Right lobe of liver (tissue), 6 donors: ENCODE results near the gene DCPS. TPM values are rescaled to one million over a fixed set of nuclear protein-coding genes. Genes with fewer than 3 reads are reported as not detected.

Experiments
- ATAC-seq, 4 donors: fragments of 200-7000 bp; cut with Tn5 transposase; one replicate each; pipeline ENCODE4 v1.9.1; 2020; ENCODE audit warnings: mild to moderate bottlenecking in 4 of 4, moderate library complexity in 4 of 4
- DNase-seq, 3 donors: peaks; one replicate each; pipeline ENCODE4 v3.0.0-alpha.2; 2020
- H3K27ac ChIP-seq, 3 donors: fragments of 200-600 bp; one replicate each; pipeline ENCODE4 v1.8.0; 2022
- H3K27me3 ChIP-seq, 2 donors: fragments of 200-600 bp; one replicate each; pipeline ENCODE4 v1.8.0; 2022
- H3K36me3 ChIP-seq, 4 donors: fragments of 200-600 bp; sonication (generic) in 1 of 4; one replicate each; pipeline versions ENCODE4 v1.5.1 to v1.8.0; 2017 to 2022; ENCODE audit warnings: control low read depth in 1 of 4
- H3K4me1 ChIP-seq, 4 donors: fragments of 200-600 bp; sonication (generic) in 1 of 4; one replicate each; pipeline versions ENCODE4 v1.5.1 to v1.8.0; 2017 to 2022; ENCODE audit warnings: control low read depth in 1 of 4
- H3K4me3 ChIP-seq, 3 donors: fragments of 200-600 bp; one replicate each; pipeline ENCODE4 v1.8.0; 2022
- H3K9me3 ChIP-seq, 4 donors: fragments of 200-600 bp; sonication (generic) in 1 of 4; one replicate each; pipeline versions ENCODE4 v1.5.1 to v1.8.0; 2017 to 2022; ENCODE audit warnings: control low read depth in 1 of 4
- POLR2A ChIP-seq: fragments of 450-650 bp; IDR thresholded peaks from one replicate; pipeline ENCODE4 v1.6.1; 2017; ENCODE audit warnings: antibody characterized with exemption, mild to moderate bottlenecking
- WGBS: methylation state at CpG from one replicate; pipeline ENCODE4 v1.1.6; 2018; ENCODE audit warnings: low coverage, low lambda C conversion rate; ENCODE audit not compliant: insufficient coverage; ENCODE audit errors: missing lambda C conversion rate; 5-methylcytosine and 5-hydroxymethylcytosine counted together
- intact Hi-C, 2 donors: fragments of 100-400 bp; cut with DNase I; formaldehyde crosslinking; loops; one replicate each; pipeline versions ENCODE4 v1.11.2 to v1.14.1; 2022
- total RNA-seq, 6 experiments: library from RNA; depleted of rRNA in 2 of 6; stranded (reverse); fragments of >200 nt in 2 of 6; fragmentation: NEBNext Ultra II Directional in 3 of 6; extraction: Animal tissue kit (Norgen Biotek cat#: 25700) in 3 of 6; gene quantifications; one replicate each; pipeline versions ENCODE4 v1.1.0 to v1.2.4, GENCODE V29; 2016 to 2023
- TF ChIP-seq, protein P1 (sequence below), 4 donors: fragments of 200-600 bp in 3 of 4; fragments of 450-650 bp in 1 of 4; IDR thresholded peaks; one replicate each; pipeline versions ENCODE4 v1.5.1 to v1.8.0; 2016 to 2022; ENCODE audit warnings: antibody characterized with exemption in 4 of 4, mild to moderate bottlenecking in 2 of 4
- donor health status: DM: no; HTN: yes; CAD: no.
- donor health status: DM: no; HTN: no; CAD: no.
- donor health status: DM: no; HTN: no; CAD: no.
- donor health status: DM: no; HTN: yes; CAD: no.
- donor health status: DM: no; HTN: yes; CAD: no.

Gene DCPS
- total RNA-seq, 6 experiments from 2014 or later = 12.6 to 65.2 (median 21.9) TPM

GRCh38 chr11:126333142-126333541 is 29.3 kb downstream of the DCPS start:
- intact Hi-C loops = loop anchor here in 1 of 2 donors (10.0 kb wide), 1 partner anchor 62 kb away; no protein-coding TSS in a partner anchor
- no peaks in the 10 kb centered on the region for H3K9me3 ChIP-seq
- H3K4me3 ChIP-seq = no peak overlapping the region
- H3K36me3 ChIP-seq = peaks cover 0 to 9% (median 2%) of the 10 kb centered on the region in 4 donors
- DNase-seq (no peak), ATAC-seq (peak in 3 of 4 donors; percentile 14 to 64 (median 19))
- TF ChIP-seq POLR2A = no peak
- TF ChIP-seq, protein P1, sequence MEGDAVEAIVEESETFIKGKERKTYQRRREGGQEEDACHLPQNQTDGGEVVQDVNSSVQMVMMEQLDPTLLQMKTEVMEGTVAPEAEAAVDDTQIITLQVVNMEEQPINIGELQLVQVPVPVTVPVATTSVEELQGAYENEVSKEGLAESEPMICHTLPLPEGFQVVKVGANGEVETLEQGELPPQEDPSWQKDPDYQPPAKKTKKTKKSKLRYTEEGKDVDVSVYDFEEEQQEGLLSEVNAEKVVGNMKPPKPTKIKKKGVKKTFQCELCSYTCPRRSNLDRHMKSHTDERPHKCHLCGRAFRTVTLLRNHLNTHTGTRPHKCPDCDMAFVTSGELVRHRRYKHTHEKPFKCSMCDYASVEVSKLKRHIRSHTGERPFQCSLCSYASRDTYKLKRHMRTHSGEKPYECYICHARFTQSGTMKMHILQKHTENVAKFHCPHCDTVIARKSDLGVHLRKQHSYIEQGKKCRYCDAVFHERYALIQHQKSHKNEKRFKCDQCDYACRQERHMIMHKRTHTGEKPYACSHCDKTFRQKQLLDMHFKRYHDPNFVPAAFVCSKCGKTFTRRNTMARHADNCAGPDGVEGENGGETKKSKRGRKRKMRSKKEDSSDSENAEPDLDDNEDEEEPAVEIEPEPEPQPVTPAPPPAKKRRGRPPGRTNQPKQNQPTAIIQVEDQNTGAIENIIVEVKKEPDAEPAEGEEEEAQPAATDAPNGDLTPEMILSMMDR (IDR thresholded peaks at IDR 0.05) = no peak
- peaks cover 0 to 83% (median 25%) of the 10 kb centered on the region in 4 donors for H3K4me1 ChIP-seq
- H3K27ac ChIP-seq = peak overlapping the region in 1 of 3 donors; percentile 34
- no peaks in the 10 kb centered on the region for H3K27me3 ChIP-seq
- 74% methylated on average over 7 of the region's 7 CpGs for WGBS

- whole genome bisulfite sequencing = 54% methylated on average over 6 of the region's 6 CpGs
Observed at GRCh38 chr11:126334659-126335462, 31.0 kb downstream of the DCPS start.

DNA sequence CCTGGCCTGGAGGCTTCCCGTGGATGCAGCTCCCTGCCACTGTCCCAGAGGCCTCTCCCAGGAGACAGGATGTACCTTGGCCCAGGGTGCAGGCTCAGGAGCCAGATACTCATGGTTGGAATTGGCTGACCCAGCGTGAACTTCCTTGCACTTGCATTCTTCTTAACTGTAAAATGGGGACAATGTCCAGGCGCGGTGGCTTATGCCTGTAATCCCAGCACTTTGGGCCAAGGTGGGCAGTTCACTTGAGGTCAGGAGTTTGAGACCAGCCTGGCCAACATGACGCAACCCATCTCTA is 31.6 kb downstream of the DCPS start:
- Histone ChIP-seq H3K9me3 (no peaks in the 10 kb centered on the region), H3K4me1 (peaks cover 0 to 65% (median 25%) of the 10 kb centered on the region in 4 donors), H3K27me3 (no peaks in the 10 kb centered on the region), H3K27ac (peak overlapping the region in 1 of 3 donors; percentile 66), H3K36me3 (peaks cover 0 to 26% (median 11%) of the 10 kb centered on the region in 4 donors), H3K4me3 (no peak overlapping the region)
- 39% methylated on average over 5 of the region's 5 CpGs for WGBS
- intact Hi-C loops = loop anchor here in 1 of 2 donors (10.0 kb wide), 1 partner anchor 59 kb away; no protein-coding TSS in a partner anchor
- TF ChIP-seq, protein P1 (IDR thresholded peaks at IDR 0.05) = no peak
- no peak for TF ChIP-seq POLR2A
- ATAC-seq (peak; percentile 10 to 73 (median 67)), DNase-seq (peak in 2 of 3 donors; percentile 76 to 85)

More at GRCh38 chr11:126334659-126335462, 31.0 kb downstream of the DCPS start:
- H3K27ac ChIP-seq = peak overlapping the region in 1 of 3 donors; percentile 66
- no peak for DNase-seq
- H3K4me1 ChIP-seq = peaks cover 0 to 70% (median 25%) of the 10 kb centered on the region in 4 donors
- intact Hi-C loops = loop anchor here in 1 of 2 donors (10.0 kb wide), 1 partner anchor 60 kb away; no protein-coding TSS in a partner anchor
- H3K4me3 ChIP-seq = no peak overlapping the region
- TF ChIP-seq, protein P1 (IDR thresholded peaks at IDR 0.05) = no peak
- TF ChIP-seq POLR2A = no peak
- peak in 2 of 4 donors; percentile 46 to 56 for ATAC-seq
- no peaks in the 10 kb centered on the region for H3K27me3 ChIP-seq
- peaks cover 0 to 25% (median 8%) of the 10 kb centered on the region in 4 donors for H3K36me3 ChIP-seq
- no peaks in the 10 kb centered on the region for H3K9me3 ChIP-seq

GRCh38 chr11:126336138-126336541 is 32.3 kb downstream of the DCPS start:
- Histone ChIP-seq H3K27me3 (no peaks in the 10 kb centered on the region), H3K9me3 (no peaks in the 10 kb centered on the region), H3K27ac (peak overlapping the region in 1 of 3 donors; percentile 37), H3K36me3 (peaks cover 0 to 32% (median 14%) of the 10 kb centered on the region in 4 donors), H3K4me3 (no peak overlapping the region), H3K4me1 (peaks cover 0 to 65% (median 25%) of the 10 kb centered on the region in 4 donors)
- WGBS = 46% methylated on average over 6 of the region's 8 CpGs
- intact Hi-C loops = loop anchor here in 1 of 2 donors (10.0 kb wide), 1 partner anchor 59 kb away; no protein-coding TSS in a partner anchor
- TF ChIP-seq, protein P1 (IDR thresholded peaks at IDR 0.05) = no peak
- no peak for TF ChIP-seq POLR2A
- DNase-seq (peak in 1 of 3 donors; percentile 32), ATAC-seq (peak in 2 of 4 donors; percentile 5 to 7)
